NB4 (cell line): ENCODE results near the gene PRKCE.

ENCODE experiments used
- DNase-seq: peaks from one replicate; pipeline ENCODE4 v3.0.0; 2010; ENCODE audit warnings: low read depth
- H3K4me3 ChIP-seq: one replicate; pipeline ENCODE4 v1.5.1; 2011; ENCODE audit warnings: mild to moderate bottlenecking, low read depth, low read length, moderate library complexity
- MAX ChIP-seq: IDR thresholded peaks from 2 replicates; pipeline ENCODE4 v1.6.1; 2011; ENCODE audit warnings: low read depth, low read length
- MYC ChIP-seq: IDR thresholded peaks from 2 replicates; pipeline ENCODE4 v1.6.1; 2011; ENCODE audit warnings: low read depth, low read length
- POLR2A ChIP-seq: IDR thresholded peaks from 2 replicates; pipeline ENCODE4 v1.6.1; 2011; ENCODE audit warnings: mild to moderate bottlenecking; ENCODE audit not compliant: insufficient read length; ENCODE audit errors: extremely low read depth
- TF ChIP-seq, protein P1 (sequence below): IDR thresholded peaks from one replicate; pipeline ENCODE4 v1.5.1; 2012; ENCODE audit warnings: low read depth, low read length

PRKCE gene

DNA sequence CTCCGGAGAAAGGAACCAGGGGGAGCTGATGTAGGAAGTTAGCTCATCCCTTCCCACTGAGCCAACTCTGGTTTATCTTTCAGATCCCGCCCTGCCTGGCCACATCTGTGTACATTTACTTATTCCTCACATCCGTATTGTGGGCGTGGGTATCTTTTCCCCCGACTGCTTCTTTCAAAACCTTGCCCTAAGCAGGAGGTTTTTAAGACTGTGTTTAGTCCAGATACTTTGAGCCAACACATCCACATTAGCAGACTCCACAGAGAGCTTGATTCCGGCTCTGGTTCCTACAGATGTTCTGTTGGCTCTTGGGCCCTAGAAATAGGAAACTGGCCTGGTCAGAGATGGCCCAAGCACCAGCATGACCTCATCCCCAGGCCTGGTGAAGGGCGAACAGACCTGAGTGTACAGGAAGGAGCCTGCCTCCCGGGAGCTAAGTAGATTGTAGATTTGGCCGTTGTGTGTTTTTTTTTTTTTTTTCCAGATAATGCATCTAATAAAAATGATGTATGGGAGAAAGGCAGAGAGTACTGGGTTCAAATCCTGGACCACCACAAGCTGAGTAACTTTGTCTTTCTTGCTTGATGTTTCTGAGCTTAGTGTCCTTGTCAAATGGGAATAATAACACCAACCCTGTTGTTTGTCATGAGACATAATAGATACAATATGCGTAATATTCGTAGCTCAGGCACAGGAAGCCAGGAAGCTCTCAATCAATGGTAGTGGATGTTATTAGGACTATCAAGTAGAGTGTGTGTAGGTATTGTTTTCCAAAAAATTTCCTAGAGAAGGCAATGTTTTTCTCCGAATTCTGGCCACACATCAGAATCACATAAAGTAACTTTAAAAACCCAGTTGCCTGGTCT lies 92.3 kb downstream of the PRKCE start:
- DNase-seq = no peak
- no peak for TF ChIP-seq POLR2A
- TF ChIP-seq MYC = no peak
- TF ChIP-seq, protein P1, sequence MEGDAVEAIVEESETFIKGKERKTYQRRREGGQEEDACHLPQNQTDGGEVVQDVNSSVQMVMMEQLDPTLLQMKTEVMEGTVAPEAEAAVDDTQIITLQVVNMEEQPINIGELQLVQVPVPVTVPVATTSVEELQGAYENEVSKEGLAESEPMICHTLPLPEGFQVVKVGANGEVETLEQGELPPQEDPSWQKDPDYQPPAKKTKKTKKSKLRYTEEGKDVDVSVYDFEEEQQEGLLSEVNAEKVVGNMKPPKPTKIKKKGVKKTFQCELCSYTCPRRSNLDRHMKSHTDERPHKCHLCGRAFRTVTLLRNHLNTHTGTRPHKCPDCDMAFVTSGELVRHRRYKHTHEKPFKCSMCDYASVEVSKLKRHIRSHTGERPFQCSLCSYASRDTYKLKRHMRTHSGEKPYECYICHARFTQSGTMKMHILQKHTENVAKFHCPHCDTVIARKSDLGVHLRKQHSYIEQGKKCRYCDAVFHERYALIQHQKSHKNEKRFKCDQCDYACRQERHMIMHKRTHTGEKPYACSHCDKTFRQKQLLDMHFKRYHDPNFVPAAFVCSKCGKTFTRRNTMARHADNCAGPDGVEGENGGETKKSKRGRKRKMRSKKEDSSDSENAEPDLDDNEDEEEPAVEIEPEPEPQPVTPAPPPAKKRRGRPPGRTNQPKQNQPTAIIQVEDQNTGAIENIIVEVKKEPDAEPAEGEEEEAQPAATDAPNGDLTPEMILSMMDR = no peak
- TF ChIP-seq MAX = no peak
- no peak overlapping the region for H3K4me3 ChIP-seq

DNA sequence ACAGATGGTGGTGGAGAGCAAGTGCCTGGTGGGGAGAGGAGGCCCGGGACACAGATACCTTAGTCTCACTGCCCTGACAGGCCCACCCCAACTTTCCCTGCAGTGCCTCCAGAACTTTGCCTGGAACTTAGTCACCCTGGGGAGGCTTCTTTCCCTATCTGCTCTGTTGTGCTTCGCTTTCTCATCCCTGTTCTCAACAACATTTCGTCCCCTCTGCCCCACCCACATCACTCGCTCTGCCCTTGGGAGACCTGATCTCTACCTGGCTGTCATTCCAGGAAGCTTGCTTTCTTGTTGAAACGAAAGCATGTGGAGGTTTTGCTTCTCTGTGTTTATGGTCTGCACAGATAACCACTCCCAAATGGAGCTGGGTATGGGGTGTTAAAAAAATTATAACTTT lies 93.8 kb downstream of the PRKCE start:
- no peak overlapping the region for H3K4me3 ChIP-seq
- TF ChIP-seq, protein P1 = no peak
- no peak for TF ChIP-seq MYC
- no peak for TF ChIP-seq POLR2A
- no peak for TF ChIP-seq MAX
- no peak for DNase-seq

- H3K4me3 ChIP-seq = no peak overlapping the region
- DNase-seq = no peak
- TF ChIP-seq, protein P1 = no peak
- TF ChIP-seq MYC (no peak), POLR2A (no peak), MAX (no peak)
These were observed 95.4 kb downstream of the PRKCE start for GRCh38 chr2:45746888-45747287.

DNA sequence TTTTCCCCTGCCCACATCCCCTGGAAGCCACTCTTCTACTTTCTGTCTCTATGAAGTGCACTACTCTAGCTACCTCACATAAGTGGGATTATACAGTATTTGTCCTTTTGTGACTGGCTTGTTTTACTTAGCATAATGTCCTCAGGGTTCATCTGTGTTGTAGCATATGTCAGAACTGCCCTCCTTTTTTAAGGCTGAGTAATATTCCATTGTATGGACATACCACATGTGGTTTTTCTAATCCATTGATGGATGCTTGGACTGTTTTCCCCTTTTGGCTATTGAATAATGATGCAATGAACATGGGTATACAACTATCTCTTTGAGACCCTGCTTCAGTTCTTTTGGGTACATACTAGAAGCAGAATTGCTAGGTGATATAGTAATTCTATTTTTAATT lies 95.9 kb downstream of the PRKCE start:
- no peak overlapping the region for H3K4me3 ChIP-seq
- DNase-seq = no peak
- TF ChIP-seq, protein P1 = no peak
- TF ChIP-seq MAX (no peak), MYC (no peak), POLR2A (no peak)

DNA sequence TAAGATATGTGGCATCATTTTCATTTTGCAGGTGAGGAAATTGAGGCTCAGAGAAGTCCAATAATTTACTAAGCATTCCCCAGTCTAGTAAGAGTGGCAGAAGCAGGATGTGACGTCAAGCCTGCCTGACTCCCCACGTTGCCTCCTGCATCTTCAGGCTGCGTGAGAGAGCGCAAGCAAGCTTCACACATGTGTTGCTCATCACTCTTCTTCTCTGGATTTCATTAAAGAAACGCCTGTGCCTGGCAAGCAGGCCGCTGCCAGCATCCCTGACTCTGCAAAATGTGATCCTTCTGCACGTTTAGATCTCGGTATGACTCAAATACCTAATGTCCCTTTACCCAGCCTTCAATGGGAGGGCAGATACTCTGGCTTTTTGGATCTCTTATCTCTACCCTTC lies 96.8 kb downstream of the PRKCE start:
- no peak for DNase-seq
- TF ChIP-seq MAX (no peak), MYC (no peak)
- H3K4me3 ChIP-seq = no peak overlapping the region

DNA sequence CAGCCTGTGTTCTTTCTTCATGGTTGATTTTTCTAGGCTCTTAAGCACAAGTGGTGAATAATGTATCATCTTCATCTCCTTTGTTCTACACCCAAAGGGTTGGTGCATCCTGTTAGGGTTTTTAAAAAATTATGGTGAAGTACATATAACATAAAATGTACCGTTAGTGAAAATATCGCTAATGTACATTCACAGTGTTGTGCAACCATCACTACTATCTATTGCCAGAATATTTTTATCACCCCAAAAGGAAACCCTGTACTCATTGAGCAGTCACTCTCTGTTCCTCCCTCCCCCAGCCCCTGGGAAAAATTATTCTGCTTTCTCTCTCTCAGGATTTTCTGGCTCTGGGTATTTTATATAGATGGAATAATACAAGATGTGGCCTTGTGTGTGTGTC lies 98.5 kb downstream of the PRKCE start:
- TF ChIP-seq MYC = no peak
- no peak for DNase-seq
- no peak overlapping the region for H3K4me3 ChIP-seq
